Left renal pelvis (tissue), 4 donors: ENCODE results near the gene LSM3. TPM values are rescaled to one million over a fixed set of nuclear protein-coding genes. Genes with fewer than 3 reads are reported as not detected.
A peak's percentile ranks its signal among the peaks of the same experiment; 100 is the strongest.

ENCODE experiments used
- DNase-seq, 4 donors: peaks; one replicate each; pipeline ENCODE4 v3.0.0-alpha.2; 2013; ENCODE audit warnings: low read depth in 4 of 4, low spot score in 3 of 4
- polyA plus RNA-seq, 4 donors: library from polyadenylated mRNA; unstranded; fragments of 120-200 nt; gene quantifications; one replicate each; pipeline ENCODE4 v1.2.1, GENCODE V29; 2013; ENCODE audit not compliant: insufficient read length in 4 of 4

Gene LSM3
- 10 to 100 TPM; 15.7 to 22.9 (median 16.8) TPM for polyA plus RNA-seq

- DNase-seq, result peak; percentile 95 to 97 (median 96)
These were observed at the start of gene LSM3, which contains the start of gene XPC for GRCh38 chr3:14178247-14179113. LSM3 (plus strand) TSS chr3:14178817; CDS start chr3:14178861, 44 bp downstream. XPC (minus strand) TSS chr3:14178601; CDS start chr3:14178568, 33 bp downstream.

- DNase-seq, result no peak
These were observed 49.3 kb upstream of the LSM3 start for GRCh38 chr3:14129296-14129695.

- DNase-seq, result no peak
These were observed 48.4 kb upstream of the LSM3 start for GRCh38 chr3:14130230-14130629.

- no peak for DNase-seq
These were observed 47.9 kb upstream of the LSM3 start for GRCh38 chr3:14130707-14131106.

- no peak for DNase-seq
These were observed 47.5 kb upstream of the LSM3 start for GRCh38 chr3:14131134-14131533.

- DNase-seq, result no peak
These were observed 46.5 kb upstream of the LSM3 start for GRCh38 chr3:14132120-14132519.

- DNase-seq, result no peak
These were observed 45.9 kb upstream of the LSM3 start for GRCh38 chr3:14132689-14133088.

- no peak for DNase-seq
These were observed 45.3 kb upstream of the LSM3 start for GRCh38 chr3:14133188-14133800.

- DNase-seq, result no peak
These were observed 44.7 kb upstream of the LSM3 start for GRCh38 chr3:14133876-14134275.

- no peak for DNase-seq
These were observed 44.3 kb upstream of the LSM3 start for GRCh38 chr3:14134291-14134690.

GRCh38 chr3:14135581-14135980 is 43.0 kb upstream of the LSM3 start:
- no peak for DNase-seq

- DNase-seq, result no peak
These were observed 41.6 kb upstream of the LSM3 start for GRCh38 chr3:14137004-14137403.

- no peak for DNase-seq
These were observed 41.2 kb upstream of the LSM3 start for GRCh38 chr3:14137445-14137844.

- no peak for DNase-seq
These were observed 40.3 kb upstream of the LSM3 start for GRCh38 chr3:14138109-14138877.

GRCh38 chr3:14138878-14139655 is 39.5 kb upstream of the LSM3 start:
- no peak for DNase-seq

- no peak for DNase-seq
These were observed 38.8 kb upstream of the LSM3 start for GRCh38 chr3:14139771-14140170.

- no peak for DNase-seq
These were observed 37.9 kb upstream of the LSM3 start for GRCh38 chr3:14140668-14141067.

GRCh38 chr3:14141144-14141543 is 37.5 kb upstream of the LSM3 start:
- no peak for DNase-seq

- DNase-seq, result no peak
These were observed 36.8 kb upstream of the LSM3 start for GRCh38 chr3:14141602-14142341.
